ENCODE results near the gene CDX1.

The CDX1 gene

GRCh38 chr5:150166650-150167511 is at the start of gene CDX1:
Gene CDX1, plus strand, starts transcription at chr5:150166778. Its CDS starts 99 bp downstream, at chr5:150166877.
- no peak for TF ChIP-seq GATA2 (IDR thresholded peaks at IDR 0.05; ENCODE audit: low read depth, low read length)
- TF ChIP-seq GATA3 (IDR thresholded peaks at IDR 0.05; ENCODE audit: low read depth, low read length), result no peak

GRCh38 chr5:150117945-150118560 is 48.5 kb upstream of the CDX1 start:
- TF ChIP-seq GATA2 (IDR thresholded peaks at IDR 0.05; ENCODE audit: low read depth, low read length) (no peak), GATA3 (IDR thresholded peaks at IDR 0.05; ENCODE audit: low read depth, low read length) (no peak)

- no peak for TF ChIP-seq GATA2 (IDR thresholded peaks at IDR 0.05; ENCODE audit: low read depth, low read length)
- no peak for TF ChIP-seq GATA3 (IDR thresholded peaks at IDR 0.05; ENCODE audit: low read depth, low read length)
These were observed 47.9 kb upstream of the CDX1 start for GRCh38 chr5:150118561-150119229.

GRCh38 chr5:150119421-150120061 is 47.0 kb upstream of the CDX1 start:
- no peak for TF ChIP-seq GATA3 (IDR thresholded peaks at IDR 0.05; ENCODE audit: low read depth, low read length)
- no peak for TF ChIP-seq GATA2 (IDR thresholded peaks at IDR 0.05; ENCODE audit: low read depth, low read length)

- TF ChIP-seq GATA3 (IDR thresholded peaks at IDR 0.05; ENCODE audit: low read depth, low read length), result no peak
- TF ChIP-seq GATA2 (IDR thresholded peaks at IDR 0.05; ENCODE audit: low read depth, low read length), result no peak
These were observed 46.5 kb upstream of the CDX1 start for GRCh38 chr5:150120062-150120441.

GRCh38 chr5:150120617-150121447 is 45.7 kb upstream of the CDX1 start:
- no peak for TF ChIP-seq GATA3 (IDR thresholded peaks at IDR 0.05; ENCODE audit: low read depth, low read length)
- no peak for TF ChIP-seq GATA2 (IDR thresholded peaks at IDR 0.05; ENCODE audit: low read depth, low read length)

GRCh38 chr5:150121448-150122157 is 45.0 kb upstream of the CDX1 start:
- TF ChIP-seq GATA2 (IDR thresholded peaks at IDR 0.05; ENCODE audit: low read depth, low read length) (no peak), GATA3 (IDR thresholded peaks at IDR 0.05; ENCODE audit: low read depth, low read length) (no peak)

GRCh38 chr5:150122158-150122510 is 44.4 kb upstream of the CDX1 start:
- TF ChIP-seq GATA2 (IDR thresholded peaks at IDR 0.05; ENCODE audit: low read depth, low read length), result no peak
- TF ChIP-seq GATA3 (IDR thresholded peaks at IDR 0.05; ENCODE audit: low read depth, low read length), result no peak

GRCh38 chr5:150122536-150123481 is 43.8 kb upstream of the CDX1 start:
- TF ChIP-seq GATA2 (IDR thresholded peaks at IDR 0.05; ENCODE audit: low read depth, low read length) (no peak), GATA3 (IDR thresholded peaks at IDR 0.05; ENCODE audit: low read depth, low read length) (no peak)

GRCh38 chr5:150123542-150123941 is 43.0 kb upstream of the CDX1 start:
- TF ChIP-seq GATA3 (IDR thresholded peaks at IDR 0.05; ENCODE audit: low read depth, low read length), result no peak
- TF ChIP-seq GATA2 (IDR thresholded peaks at IDR 0.05; ENCODE audit: low read depth, low read length), result no peak

GRCh38 chr5:150124111-150124557 is 42.4 kb upstream of the CDX1 start:
- TF ChIP-seq GATA3 (IDR thresholded peaks at IDR 0.05; ENCODE audit: low read depth, low read length), result no peak
- no peak for TF ChIP-seq GATA2 (IDR thresholded peaks at IDR 0.05; ENCODE audit: low read depth, low read length)

- TF ChIP-seq GATA3 (IDR thresholded peaks at IDR 0.05; ENCODE audit: low read depth, low read length) (no peak), GATA2 (IDR thresholded peaks at IDR 0.05; ENCODE audit: low read depth, low read length) (no peak)
These were observed 42.0 kb upstream of the CDX1 start for GRCh38 chr5:150124596-150124995.

Data from SH-SY5Y (cell line).